ENCODE measurements around the gene PRKAA2.

Gene PRKAA2

DNA sequence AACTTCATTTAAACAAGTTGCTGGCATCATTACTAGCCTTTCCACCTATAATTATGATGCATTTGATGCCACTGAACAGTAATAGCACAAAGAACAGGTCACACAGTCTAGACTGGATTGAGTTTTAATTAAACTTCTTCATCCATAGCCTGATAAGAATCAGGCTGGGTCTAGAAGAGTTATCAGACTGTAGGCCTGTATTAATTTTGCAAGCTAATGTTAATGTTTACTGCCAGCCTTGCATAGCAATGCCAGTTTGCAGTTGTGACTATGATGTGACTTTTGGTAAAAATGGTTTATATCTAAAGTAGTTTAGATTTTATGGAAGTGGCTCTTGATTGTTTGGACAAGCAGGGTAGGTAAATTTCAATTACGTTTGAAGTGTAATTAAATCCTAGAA, 68.0 kb downstream of the PRKAA2 start:
- no peak for DNase-seq (ENCODE audit: low read depth in 2 of 2)

- DNase-seq (ENCODE audit: low read depth in 2 of 2) = no peak
These were observed 70.0 kb downstream of the PRKAA2 start for GRCh38 chr1:56715156-56715555.

DNA sequence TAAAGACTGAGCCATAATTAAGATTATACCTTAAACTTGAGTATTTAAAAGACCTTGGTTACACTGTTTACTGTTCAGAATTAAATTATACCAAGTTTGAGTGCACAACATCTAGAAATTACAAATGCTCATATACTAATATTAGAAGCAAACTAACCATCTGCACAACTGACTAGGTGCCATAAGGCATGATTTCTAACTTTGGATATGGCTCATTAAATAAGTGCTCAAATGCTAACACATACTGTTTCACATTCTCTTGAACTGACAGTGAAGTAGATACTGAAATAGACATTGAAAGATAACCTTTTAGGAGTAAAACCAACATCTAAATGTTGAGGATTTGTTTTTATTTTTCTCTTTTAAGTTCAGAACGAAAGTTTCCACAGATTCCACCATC, 74.1 kb downstream of the PRKAA2 start:
- no peak for DNase-seq (ENCODE audit: low read depth in 2 of 2)

GRCh38 chr1:56726706-56727105, 81.6 kb downstream of the PRKAA2 start:
- no peak for DNase-seq (ENCODE audit: low read depth in 2 of 2)

- no peak for DNase-seq (ENCODE audit: low read depth in 2 of 2)
These were observed 83.8 kb downstream of the PRKAA2 start for GRCh38 chr1:56728964-56729363.

DNA sequence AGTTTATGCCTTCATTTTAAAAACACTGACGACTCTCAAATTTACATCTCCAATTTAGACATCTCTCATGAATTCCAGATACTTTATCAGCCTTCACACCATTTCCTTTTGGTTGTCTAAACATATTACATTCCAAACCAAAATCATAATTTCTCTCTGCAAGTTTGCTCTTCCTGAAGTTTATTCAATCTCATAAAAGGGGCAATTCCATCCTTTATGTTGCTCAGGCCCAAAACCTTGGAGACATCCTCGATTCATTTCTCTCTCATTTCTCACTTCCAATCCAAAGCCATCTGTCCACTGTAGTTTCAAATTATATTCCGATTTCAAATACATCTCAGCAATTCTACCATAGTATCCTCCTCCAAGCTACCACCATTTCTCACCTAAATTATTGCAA, 100.1 kb downstream of the PRKAA2 start:
- DNase-seq (ENCODE audit: low read depth in 2 of 2) = no peak

DNA sequence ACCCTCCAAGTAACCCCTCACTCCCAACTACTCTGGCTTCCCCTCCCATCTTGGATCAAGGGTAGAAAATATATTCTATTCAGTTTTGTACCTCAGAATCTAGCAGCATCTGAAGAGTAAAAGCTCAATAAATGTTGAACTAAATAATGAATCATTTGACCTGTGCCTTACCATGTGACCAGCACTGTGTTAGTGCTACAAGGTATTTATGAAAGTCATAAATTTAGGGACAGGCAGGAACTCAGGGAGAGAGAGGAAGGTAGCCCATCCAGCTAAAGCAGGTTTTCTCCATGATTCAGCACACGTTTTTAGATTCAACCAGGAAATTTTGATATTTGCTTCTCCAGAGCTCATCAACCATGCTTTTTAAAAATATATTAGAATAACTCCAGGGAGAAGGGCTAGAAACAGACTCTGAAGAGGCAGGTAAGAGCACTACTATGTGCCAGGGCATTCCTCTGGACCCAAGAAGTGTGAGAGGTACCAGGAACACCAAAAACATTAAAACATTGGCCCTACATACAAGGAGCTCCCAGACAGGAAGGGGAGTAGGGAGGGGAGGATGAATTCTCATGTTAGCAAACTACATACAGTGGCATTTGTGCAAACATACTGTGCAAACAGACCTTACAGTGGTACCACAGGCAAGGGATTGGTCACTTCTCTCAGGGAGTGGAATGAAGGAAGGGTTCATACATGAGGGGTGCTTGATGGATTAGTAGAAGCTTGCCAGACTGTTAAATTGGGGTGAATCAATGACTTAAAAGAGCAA, 109.8 kb downstream of the PRKAA2 start:
- DNase-seq (ENCODE audit: low read depth in 2 of 2) = no peak

DNA sequence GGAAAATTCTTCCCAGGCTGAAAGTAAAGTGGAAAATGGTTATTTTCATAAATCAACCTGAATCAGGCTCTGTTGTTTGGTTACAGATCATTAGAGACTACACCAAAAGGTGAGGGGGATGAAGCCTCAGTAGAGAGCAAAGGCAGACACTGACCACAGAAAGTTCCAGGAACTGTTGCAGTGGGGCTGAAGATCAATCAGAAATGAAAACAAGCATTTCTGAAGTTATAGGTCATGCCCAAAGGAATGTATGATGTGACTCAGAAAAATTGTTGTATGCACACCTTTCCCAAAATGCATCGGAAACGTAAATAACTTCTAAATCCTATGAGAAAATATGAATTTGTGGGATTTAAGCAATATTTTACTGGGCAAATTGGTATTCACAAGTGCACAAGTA, 110.8 kb downstream of the PRKAA2 start:
- no peak for DNase-seq (ENCODE audit: low read depth in 2 of 2)

DNA sequence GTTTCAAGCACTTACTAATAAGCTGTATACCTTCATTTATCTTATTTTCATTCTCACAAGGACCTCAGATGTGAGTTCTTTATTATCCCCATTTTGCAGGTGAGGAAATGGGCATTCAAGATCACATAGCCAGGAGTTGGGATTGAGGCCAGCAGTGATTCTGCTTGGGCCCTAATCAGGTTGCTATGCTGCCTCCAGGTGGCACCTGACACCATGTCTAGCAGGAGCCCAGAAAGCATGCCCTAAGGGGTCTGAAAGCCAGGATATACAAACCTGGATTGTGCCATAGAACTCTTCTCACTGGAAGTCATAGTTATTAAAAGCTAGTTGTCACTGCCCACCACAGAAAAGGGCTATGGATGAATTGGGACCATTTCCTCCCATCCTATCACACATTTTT, 113.0 kb downstream of the PRKAA2 start:
- no peak for DNase-seq (ENCODE audit: low read depth in 2 of 2)

- DNase-seq (ENCODE audit: low read depth in 2 of 2) = no peak
These were observed 113.7 kb downstream of the PRKAA2 start for GRCh38 chr1:56758794-56759193.
